ENCODE measurements around the gene MTCP1.

- TF ChIP-seq CTCF (IDR thresholded peaks at IDR 0.05 in 2 of 3, conservative IDR thresholded peaks at IDR 0.05 in 1 of 3; ENCODE audit: control insufficient read depth in 2 of 3, extremely low read depth in 1 of 3, insufficient read depth in 1 of 3, low read depth in 3 of 3, low read length in 3 of 3) (no peak), ZNF274 (IDR thresholded peaks at IDR 0.05; ENCODE audit: insufficient read depth, insufficient read length) (no peak), NFXL1 (IDR thresholded peaks at IDR 0.05; ENCODE audit: borderline replicate concordance) (no peak), NFIC (IDR thresholded peaks at IDR 0.05; ENCODE audit: low read depth, low read length) (no peak), EZH2 (IDR thresholded peaks at IDR 0.05; ENCODE audit: borderline replicate concordance, control insufficient read depth, low read depth, low read length) (no peak), MYB (IDR thresholded peaks at IDR 0.05; ENCODE audit: borderline replicate concordance, low read depth, low read length) (no peak), USF2 (IDR thresholded peaks at IDR 0.05; ENCODE audit: borderline replicate concordance, low read depth, low read length) (no peak), NRF1 (conservative IDR thresholded peaks at IDR 0.05; ENCODE audit: low read depth, low read length) (no peak), ZNF24 (IDR thresholded peaks at IDR 0.05) (no peak), POLR2AphosphoS5 (IDR thresholded peaks at IDR 0.05; ENCODE audit: low read length) (no peak), EP300 (IDR thresholded peaks at IDR 0.05; ENCODE audit: borderline replicate concordance in 1 of 2, control insufficient read depth in 1 of 2, low read depth in 2 of 2, low read length in 2 of 2) (no peak), JUND (IDR thresholded peaks at IDR 0.05; ENCODE audit: low read depth, low read length) (no peak), POLR2AphosphoS2 (IDR thresholded peaks at IDR 0.05; ENCODE audit: low read depth, low read length) (no peak)
These were observed 17.3 kb downstream of the MTCP1 start for GRCh38 chrX:155053656-155054055.

All from GM12878 (cell line).